Brain microvascular endothelial cell (primary cell): Measurements from ENCODE around the gene PSORS1C2.

Experiments used
- DNase-seq: peaks from one replicate; pipeline ENCODE4 v3.0.0-alpha.2; 2020
- H3K27ac ChIP-seq: fragments of 250-450 bp; sonication (Bioruptor Pico); 2 replicates; pipeline ENCODE4 v1.5.1; 2020; ENCODE audit warnings: mild to moderate bottlenecking, moderate library complexity
- H3K27me3 ChIP-seq: fragments of 250-450 bp; sonication (Bioruptor Pico); replicated peaks from 2 replicates; pipeline ENCODE4 v1.5.1; 2020; ENCODE audit warnings: mild to moderate bottlenecking
- H3K36me3 ChIP-seq: fragments of 250-450 bp; sonication (Bioruptor Pico); replicated peaks from 2 replicates; pipeline ENCODE4 v1.5.1; 2020; ENCODE audit warnings: mild to moderate bottlenecking
- H3K4me3 ChIP-seq: 2 replicates; pipeline ENCODE4 v1.5.1; 2011; ENCODE audit warnings: low read depth, mild to moderate bottlenecking, control low read depth, low read length, moderate library complexity
- CTCF ChIP-seq: IDR thresholded peaks from 2 replicates; pipeline ENCODE4 v1.5.1; 2011; ENCODE audit warnings: low read depth, mild to moderate bottlenecking, moderate library complexity, low read length, control low read depth, inconsistent platforms; ENCODE audit errors: missing control alignments
- in situ Hi-C: cut with HindIII; loops from 2 replicates; pipeline ENCODE4 v1.10.0; 2017; ENCODE audit warnings: low sequenced_read_pairs, low pct_ligation_motif_present

PSORS1C2 gene

GRCh38 chr6:31090275-31090972, 48.4 kb downstream of the PSORS1C2 start:
- TF ChIP-seq CTCF, result no peak
- Histone ChIP-seq H3K4me3 (no peak overlapping the region), H3K27ac (no peak overlapping the region), H3K27me3 (no peaks in the 10 kb centered on the region), H3K36me3 (no peaks in the 10 kb centered on the region)
- in situ Hi-C loops, result no loop called here
- no peak for DNase-seq
